GM19455 (cell line): ENCODE results near the gene DOK3.

Experiments
- ATAC-seq: cut with Tn5 transposase; IDR thresholded peaks from one replicate; pipeline ENCODE4 v1.9.1; 2021; ENCODE audit not compliant: unreplicated experiment

The DOK3 gene

DNA sequence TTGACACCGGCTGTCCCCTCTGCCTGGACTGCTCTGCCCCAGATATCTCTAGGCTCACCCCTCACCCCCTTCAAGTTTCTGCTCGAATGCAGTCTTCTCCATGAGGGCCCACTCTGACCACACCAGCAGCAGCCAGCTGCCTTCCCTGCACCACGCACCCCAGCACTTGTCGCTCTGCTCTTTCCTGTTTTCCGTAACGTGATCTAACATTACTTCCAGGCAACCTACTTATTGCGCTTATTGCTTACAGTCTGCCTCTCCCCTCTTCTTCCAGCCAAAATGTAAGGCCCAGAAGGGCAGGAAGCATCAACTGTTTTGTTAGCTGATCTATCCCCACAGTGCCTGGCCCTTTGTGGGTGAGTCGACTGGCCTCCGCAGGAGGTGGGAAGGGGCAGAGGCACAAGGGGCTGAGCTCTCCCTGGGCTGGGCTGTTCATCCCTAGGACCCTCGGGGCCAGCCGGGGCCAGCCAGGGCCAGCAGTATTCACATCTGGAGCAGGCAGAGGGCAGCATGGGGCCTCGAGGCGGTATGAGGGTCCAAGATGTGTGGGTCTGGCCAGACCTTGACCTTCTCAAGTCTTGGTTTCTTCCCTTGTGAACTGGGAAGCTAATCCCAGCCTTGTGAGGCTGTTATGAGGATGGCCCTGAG, 24.6 kb downstream of the DOK3 start:
- no peak for ATAC-seq

DNA sequence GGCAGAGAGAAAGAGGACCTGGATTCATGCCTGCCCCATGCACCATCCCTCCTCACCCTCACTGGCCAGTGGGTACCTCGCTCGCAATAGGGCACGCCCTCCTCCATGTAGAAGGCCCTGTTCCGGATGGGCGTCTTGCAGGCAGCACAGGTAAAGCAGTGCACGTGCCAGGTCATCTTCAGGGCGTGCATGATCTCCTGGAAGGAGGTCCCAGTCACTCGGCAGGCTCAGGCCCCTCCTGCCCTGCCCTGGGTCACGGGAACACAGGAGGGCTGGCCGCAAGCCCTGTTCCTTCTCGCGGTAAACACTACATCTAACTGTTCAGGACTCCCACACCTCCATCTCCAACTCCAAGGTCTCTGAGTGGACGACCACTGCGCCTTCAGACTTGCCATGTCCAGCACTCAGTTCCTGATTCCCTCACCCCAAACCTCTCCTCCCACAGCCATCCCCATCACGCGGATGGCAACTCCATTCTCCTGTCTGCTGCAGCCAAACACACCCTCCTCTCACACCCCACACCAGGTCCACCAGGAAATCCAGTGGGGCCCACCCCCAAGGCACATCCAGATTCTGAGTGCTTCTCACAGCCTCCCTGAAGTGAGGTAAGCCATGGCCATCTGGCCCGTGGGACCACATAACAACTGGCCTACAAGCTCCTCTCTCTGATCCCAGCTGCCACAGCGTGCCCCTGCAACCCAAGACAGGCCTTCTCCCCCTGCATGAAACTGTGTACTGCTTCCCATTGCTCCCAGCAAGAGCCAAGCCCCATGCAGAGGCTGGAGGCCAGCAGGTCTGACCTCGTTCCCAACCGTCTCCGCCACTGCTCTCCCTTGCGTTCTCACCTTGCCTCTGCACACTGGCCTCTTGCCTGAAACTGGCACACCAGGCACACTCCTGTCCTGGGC, 25.4 kb downstream of the DOK3 start:
- ATAC-seq, result no peak

DNA sequence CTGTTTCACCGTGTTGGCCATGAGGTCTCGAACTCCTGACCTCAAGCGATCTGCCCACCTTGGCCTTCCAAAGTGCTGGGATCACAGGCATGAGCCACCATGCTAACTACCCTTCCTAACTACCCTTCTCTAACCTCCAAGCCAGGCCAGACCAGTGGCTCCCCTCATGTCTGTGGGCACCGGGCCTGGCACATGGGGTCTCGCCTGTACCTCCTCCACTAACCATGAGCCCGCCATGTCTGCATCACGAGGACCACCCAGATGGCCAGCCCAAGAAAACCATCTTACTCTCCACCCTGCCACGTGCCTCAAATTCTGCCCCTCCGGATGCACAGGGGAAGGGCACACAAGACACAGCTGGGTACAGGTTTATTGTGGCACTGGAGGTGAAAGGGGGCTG, 26.6 kb downstream of the DOK3 start:
- no peak for ATAC-seq

DNA sequence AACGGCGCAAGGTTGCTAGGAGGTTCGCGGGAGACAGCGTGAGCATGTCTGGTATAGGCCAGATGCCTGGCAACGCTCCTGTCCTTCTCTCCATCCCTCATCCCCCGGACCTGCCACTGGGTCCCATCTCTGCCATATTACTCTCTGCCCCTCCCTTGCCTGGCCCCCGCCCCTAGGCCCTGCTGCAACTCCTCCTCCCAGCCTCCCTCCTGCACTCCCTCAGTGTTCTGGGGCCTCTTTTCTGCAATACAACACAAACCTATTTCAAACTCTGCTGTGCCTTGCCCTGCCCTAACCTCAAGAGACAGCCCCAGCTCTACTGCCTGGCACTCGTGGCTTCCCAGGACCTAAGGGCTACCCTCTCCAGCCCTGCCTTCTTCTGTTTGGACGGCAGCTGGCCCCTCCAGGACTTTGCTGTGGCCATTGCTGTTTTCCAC, 27.2 kb downstream of the DOK3 start:
- ATAC-seq, result no peak

DNA sequence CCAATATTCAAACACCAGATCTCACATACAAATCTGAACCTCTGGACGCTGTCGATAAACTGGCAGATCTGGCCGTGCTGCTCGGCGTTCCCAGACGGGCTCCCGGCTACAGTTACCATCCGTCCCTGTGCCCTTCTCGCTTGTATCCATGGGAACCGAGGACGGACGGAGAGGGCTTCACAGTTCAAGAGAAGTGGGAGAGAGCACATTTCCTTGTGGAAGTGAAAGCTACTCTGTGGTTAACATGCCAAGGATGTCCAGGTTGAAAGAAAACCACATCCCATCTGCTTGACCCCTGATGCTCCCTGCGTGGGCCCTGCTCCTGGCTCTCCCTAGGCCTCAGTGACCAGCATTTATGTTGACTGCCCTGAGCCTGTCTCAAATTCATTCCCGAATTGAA, 29.9 kb downstream of the DOK3 start:
- no peak for ATAC-seq

DNA sequence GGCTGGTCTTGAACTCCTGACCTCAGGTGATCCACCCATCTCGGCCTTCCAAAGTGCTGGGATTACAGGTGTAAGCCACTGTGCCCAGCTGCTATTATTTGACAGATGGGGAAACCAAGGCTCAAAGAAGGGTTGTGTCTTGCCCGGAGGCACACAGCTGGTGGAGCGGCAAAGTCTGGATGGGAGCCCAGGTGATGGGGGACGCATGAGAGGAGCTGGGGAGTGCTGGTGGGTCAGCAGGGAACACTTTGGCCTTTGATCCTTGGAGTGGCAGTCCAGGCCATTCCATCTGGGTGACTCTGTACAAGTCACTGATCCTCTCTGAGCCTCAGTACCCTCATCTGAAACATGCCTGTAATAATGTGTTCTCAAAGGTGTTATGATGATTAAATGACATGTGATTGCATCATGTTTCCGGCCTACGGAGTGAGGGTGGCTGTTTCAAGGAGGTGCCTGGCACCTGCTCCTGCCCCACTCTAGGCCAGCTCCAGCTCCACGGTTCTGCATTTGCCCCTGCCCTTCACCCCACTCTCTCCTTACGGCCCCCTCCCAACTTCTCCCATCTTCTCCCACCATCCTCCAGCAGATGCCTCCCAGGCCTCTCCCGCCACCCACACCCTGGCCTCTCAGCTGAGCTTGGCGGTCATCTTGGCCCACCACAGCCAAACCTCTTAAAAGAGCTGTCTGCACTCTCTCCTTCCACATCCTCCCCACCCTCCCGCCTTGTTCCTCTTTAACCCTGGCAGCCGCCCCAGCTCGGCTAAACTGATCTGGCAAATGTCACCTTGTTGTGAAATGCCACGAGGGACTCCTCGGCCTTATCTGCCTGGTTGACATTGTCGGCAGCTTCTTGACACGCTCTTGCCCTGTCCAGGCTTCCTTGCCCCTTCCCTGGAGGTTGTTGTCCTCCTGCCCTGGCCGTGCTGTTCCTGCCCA, 30.6 kb downstream of the DOK3 start:
- no peak for ATAC-seq

DNA sequence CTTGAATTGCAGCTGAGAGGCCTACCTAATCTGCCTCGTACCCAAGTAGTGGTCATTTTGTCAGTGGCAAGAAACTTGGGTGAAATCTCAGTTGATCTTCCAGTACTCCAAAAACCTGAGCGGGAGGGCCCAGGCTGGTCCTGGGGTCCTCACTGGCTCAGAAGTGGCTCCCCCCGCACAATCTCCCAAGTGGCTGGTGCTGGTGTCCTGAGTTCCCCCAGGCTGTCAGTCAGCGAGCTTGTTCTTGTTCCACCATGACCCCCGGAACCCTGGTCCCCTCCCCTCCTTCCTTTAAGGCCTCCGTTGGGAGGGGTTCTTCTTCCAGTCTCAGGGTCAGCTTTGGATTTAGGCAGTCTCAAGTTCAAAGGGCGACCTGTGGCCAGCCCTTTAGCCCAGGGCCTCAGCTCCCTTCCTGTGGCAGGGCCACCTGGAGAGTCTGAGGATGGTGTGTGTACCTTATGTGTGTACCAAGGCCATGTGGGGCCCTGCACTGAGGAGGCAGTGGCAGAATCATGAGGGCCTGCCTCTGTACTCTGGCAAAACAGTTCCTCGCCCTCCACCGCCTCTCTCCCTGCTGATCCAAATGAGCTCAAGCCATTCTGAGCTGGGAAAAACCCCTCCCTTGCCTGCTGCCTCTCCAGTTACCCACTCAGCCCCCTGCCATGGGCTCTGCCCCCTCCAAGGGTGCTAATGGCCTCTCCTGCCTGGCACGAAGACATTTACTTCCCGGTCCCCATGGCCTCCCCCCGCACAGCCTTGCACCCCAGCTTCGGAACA, 31.7 kb downstream of the DOK3 start:
- ATAC-seq, result no peak

DNA sequence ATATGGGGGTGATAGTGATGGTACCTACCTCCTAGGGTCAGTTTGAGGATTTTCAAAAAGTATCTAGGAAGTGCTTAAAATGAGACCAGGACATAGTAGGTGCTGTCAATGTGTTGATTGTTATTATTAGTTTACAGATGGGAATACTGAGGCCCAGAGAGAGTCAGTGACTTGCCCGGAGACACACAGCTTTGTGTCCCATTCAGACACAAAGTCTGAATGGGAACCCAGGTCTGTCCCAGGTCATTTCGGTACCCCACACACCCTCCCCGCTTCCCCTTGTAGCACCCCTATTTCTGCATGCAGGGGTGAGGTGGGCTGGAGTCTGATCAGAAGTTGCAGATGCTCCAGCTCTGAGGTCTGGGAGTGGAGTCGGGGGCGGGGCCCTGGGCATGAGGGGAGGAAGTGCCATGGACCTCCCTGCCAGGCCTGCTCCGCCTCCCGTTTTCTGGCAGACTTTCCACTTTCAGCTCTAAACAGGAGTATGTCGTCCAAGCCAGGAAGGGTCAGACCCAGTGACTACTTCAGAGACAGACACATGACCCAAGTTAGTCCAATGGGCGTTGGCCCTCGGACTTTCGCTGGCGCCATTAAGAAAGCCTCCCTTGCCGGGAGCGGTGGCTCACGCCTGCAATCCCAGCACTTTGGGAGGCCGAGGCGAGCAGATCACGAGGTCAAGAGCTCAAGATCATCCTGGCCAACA, 32.9 kb downstream of the DOK3 start:
- no peak for ATAC-seq

DNA sequence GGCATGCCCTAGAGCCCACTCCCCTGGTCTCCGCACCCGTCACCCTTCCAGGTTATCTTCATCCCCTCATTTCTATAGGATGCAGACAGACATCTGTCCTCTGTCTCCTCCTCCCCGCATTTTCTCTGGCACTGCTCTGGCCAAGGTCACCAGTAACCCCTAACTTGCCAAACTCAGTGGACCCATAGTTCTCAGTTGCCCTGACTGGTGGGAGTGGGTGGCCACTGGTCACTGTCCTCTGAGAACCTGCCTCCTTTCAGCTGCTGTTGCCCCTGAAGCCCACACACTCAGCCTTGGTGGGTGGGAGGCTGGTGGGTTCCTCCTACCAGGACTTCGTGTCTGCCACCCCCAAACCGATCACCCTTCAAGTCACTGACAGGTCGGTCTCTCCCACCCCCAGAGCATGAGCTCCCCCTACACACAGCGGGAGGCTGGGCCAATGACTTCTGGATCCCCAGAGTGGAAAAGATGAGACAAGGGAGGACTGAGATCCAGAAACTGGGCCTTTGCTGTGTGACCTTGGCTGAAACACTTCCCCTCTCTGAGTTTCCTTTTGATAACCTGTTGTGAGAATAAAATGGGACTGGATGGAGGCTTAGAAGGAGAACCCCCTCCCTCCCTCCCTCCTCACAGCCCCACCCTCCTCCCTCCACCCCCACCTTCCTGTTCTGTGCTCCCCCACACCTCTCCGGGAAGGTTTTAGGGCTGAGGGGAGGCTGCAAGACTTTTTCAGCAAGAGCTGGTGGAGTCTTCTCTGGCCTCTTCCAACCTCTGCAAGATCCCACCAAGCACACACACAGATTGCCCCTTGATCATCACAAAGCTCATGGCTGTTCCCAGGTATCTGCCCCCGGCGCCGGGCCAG, 33.8 kb downstream of the DOK3 start:
- ATAC-seq, result no peak

DNA sequence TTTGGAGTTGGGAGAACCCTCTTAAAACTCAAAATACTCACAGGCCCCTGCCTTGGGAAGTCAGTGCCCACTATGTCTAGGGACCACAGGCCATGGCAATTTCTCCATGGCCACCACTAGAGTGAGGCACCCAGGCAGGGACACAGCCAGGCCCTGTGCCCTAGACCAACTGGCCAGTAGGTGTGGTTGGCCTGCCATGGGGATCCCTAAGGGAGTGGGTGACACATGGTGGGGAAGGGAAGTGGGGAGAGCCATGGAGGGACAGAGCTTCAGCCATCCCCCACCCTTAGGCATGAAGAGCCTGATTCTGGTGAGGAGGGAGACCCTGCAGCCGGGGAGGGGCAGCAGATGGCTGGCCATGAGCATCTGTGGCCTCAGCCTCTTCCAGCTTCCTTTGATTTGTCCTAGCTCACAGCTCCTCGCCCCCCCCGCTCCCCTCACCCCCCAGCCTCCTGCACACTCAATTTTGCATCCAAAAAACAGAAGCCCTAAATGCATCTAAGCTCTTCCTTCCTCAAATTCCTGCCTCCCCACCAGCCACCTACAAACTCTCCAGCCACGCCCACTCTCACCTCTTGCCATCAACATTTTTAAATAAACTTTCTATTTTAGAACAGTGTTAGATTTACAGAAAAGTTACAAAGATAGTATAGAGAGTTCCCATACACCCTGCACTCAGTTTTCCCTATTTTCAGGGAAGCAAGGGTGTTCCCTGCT, 34.6 kb downstream of the DOK3 start:
- no peak for ATAC-seq

DNA sequence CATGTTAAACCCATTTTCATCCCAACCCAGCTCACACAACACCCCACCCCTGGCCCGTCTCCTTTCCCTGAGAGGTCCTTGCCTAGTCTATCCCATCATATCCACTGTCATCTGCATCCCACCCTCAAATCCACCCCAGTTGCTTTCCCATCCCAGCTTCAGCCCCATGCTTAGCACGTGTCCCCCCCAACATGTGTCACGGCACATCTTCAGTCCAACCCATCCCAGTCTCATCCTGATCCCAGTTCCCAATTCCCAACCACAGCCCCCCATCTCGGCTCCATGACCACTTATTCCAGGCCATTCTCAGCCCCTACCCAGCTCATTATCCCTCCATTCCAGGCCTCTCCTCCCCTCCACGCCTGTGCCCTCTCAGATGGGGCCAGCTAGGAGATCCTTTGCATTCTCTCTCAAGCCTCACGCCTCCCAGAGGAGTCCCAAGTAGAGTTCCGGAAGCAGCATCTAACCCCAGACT, 35.6 kb downstream of the DOK3 start:
- no peak for ATAC-seq

DNA sequence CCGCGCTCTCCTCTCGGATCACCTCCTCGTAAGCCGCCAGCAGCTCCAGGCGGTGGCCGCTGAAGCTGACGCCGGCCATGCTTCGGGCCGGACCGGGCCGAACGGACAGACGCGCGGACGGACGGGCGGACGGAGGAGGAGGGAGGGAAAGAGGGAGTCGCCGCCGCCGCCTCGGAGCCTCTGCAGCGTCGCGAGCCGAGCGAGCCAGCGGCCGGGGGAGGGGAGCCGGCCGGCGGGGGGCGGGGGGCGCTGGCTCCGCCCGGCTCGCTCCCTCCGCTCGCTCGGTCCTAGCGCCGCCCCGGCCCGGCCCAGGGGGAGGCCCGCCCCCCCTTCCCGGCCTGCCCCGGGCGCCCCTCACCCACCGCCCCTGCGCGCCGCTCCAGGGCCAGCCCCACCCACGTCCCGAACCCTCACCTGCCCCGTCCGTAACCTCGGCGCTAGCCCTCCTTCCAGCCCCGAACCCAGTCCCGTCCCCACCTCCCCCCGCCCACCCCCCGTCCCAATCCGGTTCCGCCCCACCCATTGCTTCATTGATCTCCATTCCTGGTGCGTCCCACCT, 36.1 kb downstream of the DOK3 start, which contains the start of gene DBN1:
DBN1 (minus strand) TSS at position 192 of the 559 bp plus-strand sequence; CDS start at position 79, 113 bp downstream.
- ATAC-seq, result no peak

DNA sequence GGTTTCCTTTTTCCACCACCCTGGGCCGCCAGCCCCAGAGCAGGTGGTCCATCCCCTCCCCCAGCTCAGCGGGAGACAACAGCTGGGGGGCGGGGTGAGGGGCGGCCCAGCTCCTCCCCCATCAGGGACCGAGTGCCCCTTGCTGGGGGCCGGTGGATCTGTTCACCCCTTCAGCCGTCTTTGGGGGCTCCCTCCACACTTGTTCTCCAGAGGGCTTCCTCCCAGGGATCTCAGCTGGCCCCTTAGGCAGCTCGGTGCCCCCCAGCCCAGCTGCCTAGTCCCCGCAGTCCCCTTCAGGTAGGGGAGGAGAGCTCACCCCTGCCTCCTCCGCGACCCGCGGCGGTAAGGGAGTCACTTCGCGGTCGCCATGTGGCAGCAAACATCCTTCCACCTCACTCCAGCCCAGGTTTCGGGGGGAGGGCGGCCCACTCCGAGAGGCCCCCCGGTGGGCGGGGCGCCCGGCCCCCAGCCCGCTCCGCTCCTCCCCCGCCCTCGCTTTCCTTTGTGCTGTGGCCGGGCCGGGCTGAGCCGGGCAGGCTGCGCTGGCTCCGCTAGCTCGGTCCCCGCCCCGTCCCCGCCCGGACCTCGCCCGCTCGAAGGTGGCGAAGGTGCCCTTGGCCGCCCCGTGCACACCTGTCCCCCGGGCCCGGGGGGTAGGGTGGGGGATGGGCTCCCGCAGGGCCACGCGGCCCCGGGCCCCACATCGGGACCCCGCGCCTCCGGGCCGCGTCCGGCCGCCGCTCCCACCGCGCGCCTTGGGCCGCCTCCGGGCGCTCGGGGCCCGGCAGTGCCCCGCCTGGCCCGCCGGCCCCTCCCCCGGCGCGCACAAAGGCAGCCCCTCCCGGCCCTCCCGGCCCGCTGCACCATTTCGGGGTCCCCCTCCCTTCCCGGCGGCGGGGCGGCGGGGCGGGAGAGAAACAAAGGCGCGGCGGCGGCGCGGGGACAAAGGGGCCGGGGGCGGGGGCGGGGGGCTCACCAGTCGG, 36.9 kb downstream of the DOK3 start:
- ATAC-seq, result peak; percentile 44

DNA sequence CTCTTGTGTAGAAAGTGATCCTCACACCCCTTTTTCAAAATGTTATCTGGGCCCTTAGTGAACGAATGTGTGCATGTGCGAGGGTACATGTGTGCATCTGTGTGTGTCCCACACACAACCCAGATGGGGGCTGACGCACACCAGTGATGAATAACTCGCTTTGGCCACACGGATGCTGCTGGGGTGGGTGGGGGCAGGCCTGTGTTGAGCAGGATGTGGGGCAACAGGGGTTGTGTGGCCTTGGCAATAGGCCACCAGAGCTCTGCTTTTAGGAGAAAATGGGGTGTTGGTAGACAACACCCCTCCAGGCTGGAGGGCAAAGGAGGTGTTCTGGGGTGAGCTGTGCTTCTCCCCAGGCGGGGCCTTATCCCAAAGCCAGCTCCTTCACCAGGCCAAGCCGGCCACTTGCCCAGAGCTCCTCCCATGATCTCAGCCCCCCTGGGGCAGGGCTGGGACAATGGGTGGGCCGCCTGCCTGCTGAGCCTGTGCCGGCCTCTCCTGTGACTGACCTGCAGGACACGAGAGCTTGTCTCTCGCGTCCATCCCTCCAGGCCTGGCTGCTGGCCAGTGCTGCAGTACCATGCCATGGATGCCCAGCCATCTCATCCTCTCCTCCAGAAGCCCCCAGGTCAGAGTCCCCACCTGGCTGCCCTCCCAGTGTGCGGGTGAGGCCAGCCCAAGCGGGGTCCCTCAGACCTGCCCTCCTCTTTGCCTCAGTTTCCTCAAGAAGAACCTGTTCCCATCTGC, 37.8 kb downstream of the DOK3 start:
- no peak for ATAC-seq

DNA sequence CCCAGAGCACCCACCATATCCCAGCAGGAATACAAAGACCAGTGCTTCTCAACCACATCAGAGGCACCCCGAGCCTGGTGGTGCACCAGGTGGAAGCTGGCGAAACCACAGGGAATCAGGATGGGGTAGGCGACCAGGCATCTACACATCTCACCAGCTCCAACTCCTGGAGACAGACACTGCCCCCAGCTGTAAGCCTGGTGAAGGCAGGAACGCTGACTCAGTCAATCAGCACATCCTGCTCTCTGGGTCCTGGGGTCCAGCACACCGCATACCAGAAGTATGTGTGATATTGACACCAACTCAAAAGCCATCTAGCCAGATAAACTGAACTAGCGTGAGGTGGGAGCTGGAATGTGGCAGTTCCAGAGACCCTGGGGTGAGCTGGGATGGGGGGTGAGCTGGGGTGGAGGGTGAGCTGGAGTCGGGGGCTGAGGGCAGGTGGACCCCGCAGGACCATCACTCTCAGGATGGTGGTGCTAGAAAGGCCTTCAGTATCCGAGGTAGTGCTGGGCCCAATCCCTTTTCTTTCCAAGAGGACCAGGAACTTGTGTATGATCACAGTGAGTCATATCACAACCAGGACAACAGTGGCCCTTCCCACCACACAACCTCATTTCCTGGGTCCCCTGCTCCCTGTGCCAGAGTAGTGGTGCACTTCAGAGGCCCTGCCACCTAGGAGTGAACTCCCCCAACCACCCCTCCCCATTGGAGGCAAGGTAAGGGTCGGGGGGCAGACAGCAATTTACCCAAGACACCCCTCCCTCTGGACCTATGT, 38.7 kb downstream of the DOK3 start:
- ATAC-seq, result no peak
